ENCODE measurements around the gene TTLL13. TPM values are rescaled to one million over a fixed set of nuclear protein-coding genes. Genes with fewer than 3 reads are reported as not detected.
A peak's percentile ranks its signal among the peaks of the same experiment; 100 is the strongest.

The TTLL13 gene
- total RNA-seq, 1 experiment from 2014 or later = not detected

- no TSS peak for BruUV-seq (replicated peaks)
- intact Hi-C loops (cut with micrococcal nuclease; ENCODE audit: unreplicated experiment) = no loop called here
- ChIA-PET POLR2A (ENCODE audit: low non-redundant PET) (interaction anchor here (0.5 kb wide), 1 partner anchor 117 kb away, joined by 3 read pairs; the partner anchor contains the start of gene IDH2), CTCF (no interaction called here)
- H3K9me3 ChIP-seq (ENCODE audit: low read depth, low read length, poor library complexity, severe bottlenecking) = no peaks in the 10 kb centered on the region
- TF ChIP-seq, protein P1, sequence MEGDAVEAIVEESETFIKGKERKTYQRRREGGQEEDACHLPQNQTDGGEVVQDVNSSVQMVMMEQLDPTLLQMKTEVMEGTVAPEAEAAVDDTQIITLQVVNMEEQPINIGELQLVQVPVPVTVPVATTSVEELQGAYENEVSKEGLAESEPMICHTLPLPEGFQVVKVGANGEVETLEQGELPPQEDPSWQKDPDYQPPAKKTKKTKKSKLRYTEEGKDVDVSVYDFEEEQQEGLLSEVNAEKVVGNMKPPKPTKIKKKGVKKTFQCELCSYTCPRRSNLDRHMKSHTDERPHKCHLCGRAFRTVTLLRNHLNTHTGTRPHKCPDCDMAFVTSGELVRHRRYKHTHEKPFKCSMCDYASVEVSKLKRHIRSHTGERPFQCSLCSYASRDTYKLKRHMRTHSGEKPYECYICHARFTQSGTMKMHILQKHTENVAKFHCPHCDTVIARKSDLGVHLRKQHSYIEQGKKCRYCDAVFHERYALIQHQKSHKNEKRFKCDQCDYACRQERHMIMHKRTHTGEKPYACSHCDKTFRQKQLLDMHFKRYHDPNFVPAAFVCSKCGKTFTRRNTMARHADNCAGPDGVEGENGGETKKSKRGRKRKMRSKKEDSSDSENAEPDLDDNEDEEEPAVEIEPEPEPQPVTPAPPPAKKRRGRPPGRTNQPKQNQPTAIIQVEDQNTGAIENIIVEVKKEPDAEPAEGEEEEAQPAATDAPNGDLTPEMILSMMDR (conservative IDR thresholded peaks at IDR 0.05; ENCODE audit: low read depth, low read length) = peak; percentile 73
- no peak for TF ChIP-seq EZH2 (IDR thresholded peaks at IDR 0.05; ENCODE audit: borderline replicate concordance, low read depth, low read length, poor library complexity, severe bottlenecking)
- no peaks in the 10 kb centered on the region for H3K36me3 ChIP-seq (ENCODE audit: insufficient read depth, low read length, poor library complexity, severe bottlenecking)
- H3K27me3 ChIP-seq (replicated peaks; ENCODE audit: insufficient read depth, low read depth, low read length, poor library complexity) = no peaks in the 10 kb centered on the region
- no peaks in the 10 kb centered on the region for H3K4me1 ChIP-seq (ENCODE audit: insufficient read depth, low read length, poor library complexity, severe bottlenecking)
- peak; percentile 64 for DNase-seq (ENCODE audit: low spot score)
- H3K27ac ChIP-seq (ENCODE audit: low read depth, low read length, poor library complexity, severe bottlenecking) = no peak overlapping the region
- no peak overlapping the region for H3K4me3 ChIP-seq (ENCODE audit: low read depth, low read length, poor library complexity, severe bottlenecking)
These were observed 29.8 kb upstream of the TTLL13 start for GRCh38 chr15:90219421-90220141.

- POLR2A ChIA-PET (ENCODE audit: low non-redundant PET) = interaction anchor here (0.6 kb wide), 1 partner anchor 66 kb away, joined by 11 read pairs; no protein-coding TSS in a partner anchor
- Histone ChIP-seq H3K36me3 (ENCODE audit: insufficient read depth, low read length, poor library complexity, severe bottlenecking) (no peaks in the 10 kb centered on the region), H3K9me3 (ENCODE audit: low read depth, low read length, poor library complexity, severe bottlenecking) (no peaks in the 10 kb centered on the region), H3K27ac (ENCODE audit: low read depth, low read length, poor library complexity, severe bottlenecking) (no peak overlapping the region), H3K4me1 (ENCODE audit: insufficient read depth, low read length, poor library complexity, severe bottlenecking) (no peaks in the 10 kb centered on the region), H3K27me3 (replicated peaks; ENCODE audit: insufficient read depth, low read depth, low read length, poor library complexity) (no peaks in the 10 kb centered on the region), H3K4me3 (ENCODE audit: low read depth, low read length, poor library complexity, severe bottlenecking) (no peak overlapping the region)
- DNase-seq (ENCODE audit: low spot score) = peak; percentile 67
- no TSS peak for BruUV-seq (replicated peaks)
- CTCF ChIA-PET = interaction anchor here (0.5 to 1.5 kb wide), 9 partner anchors 9 to 1298 kb away, joined by 3 to 11 read pairs (median 4); partner anchors contain the start of gene TTLL13
- no peak for TF ChIP-seq EZH2 (IDR thresholded peaks at IDR 0.05; ENCODE audit: borderline replicate concordance, low read depth, low read length, poor library complexity, severe bottlenecking)
- TF ChIP-seq, protein P1 (conservative IDR thresholded peaks at IDR 0.05; ENCODE audit: low read depth, low read length) = peak; percentile 62
- intact Hi-C loops (cut with micrococcal nuclease; ENCODE audit: unreplicated experiment) = no loop called here
These were observed 28.0 kb upstream of the TTLL13 start for GRCh38 chr15:90221246-90221900.

DNA sequence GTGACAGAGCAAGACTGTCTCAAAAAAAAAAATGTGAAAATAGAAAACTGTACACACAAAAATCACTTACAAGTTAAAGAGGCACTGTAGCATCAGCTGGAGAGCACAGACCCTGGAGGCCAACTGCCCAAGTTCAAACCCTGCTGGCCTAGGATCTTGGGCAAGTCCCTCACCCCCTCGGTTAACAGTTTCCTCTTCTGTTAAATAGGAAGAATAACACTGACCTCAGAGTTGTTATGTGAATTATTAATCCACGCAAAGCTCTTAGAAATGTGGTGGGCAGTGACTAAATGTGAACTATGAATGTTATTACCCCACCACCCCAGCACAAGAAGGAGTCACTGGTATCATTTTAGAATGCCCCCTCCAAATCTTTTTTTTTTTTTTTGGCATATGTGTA is 26.8 kb upstream of the TTLL13 start:
- no peaks in the 10 kb centered on the region for H3K36me3 ChIP-seq (ENCODE audit: insufficient read depth, low read length, poor library complexity, severe bottlenecking)
- no peak overlapping the region for H3K27ac ChIP-seq (ENCODE audit: low read depth, low read length, poor library complexity, severe bottlenecking)
- H3K27me3 ChIP-seq (replicated peaks; ENCODE audit: insufficient read depth, low read depth, low read length, poor library complexity) = no peaks in the 10 kb centered on the region
- ChIA-PET CTCF (interaction anchor here (0.7 kb wide), 1 partner anchor 332 kb away, joined by 3 read pairs; no protein-coding TSS in a partner anchor), POLR2A (ENCODE audit: low non-redundant PET) (interaction anchor here (0.6 kb wide), 1 partner anchor 511 kb away, joined by 22 read pairs; no protein-coding TSS in a partner anchor)
- no peaks in the 10 kb centered on the region for H3K4me1 ChIP-seq (ENCODE audit: insufficient read depth, low read length, poor library complexity, severe bottlenecking)
- no TSS peak for BruUV-seq (replicated peaks)
- H3K4me3 ChIP-seq (ENCODE audit: low read depth, low read length, poor library complexity, severe bottlenecking) = no peak overlapping the region
- DNase-seq (ENCODE audit: low spot score) = no peak
- intact Hi-C loops (cut with micrococcal nuclease; ENCODE audit: unreplicated experiment) = loop anchor here (1.0 kb wide), 1 partner anchor 79 kb away; no protein-coding TSS in a partner anchor
- no peaks in the 10 kb centered on the region for H3K9me3 ChIP-seq (ENCODE audit: low read depth, low read length, poor library complexity, severe bottlenecking)
- TF ChIP-seq, protein P1 (conservative IDR thresholded peaks at IDR 0.05; ENCODE audit: low read depth, low read length) = no peak
- no peak for TF ChIP-seq EZH2 (IDR thresholded peaks at IDR 0.05; ENCODE audit: borderline replicate concordance, low read depth, low read length, poor library complexity, severe bottlenecking)
